ENCODE data around the gene PNPLA2. TPM values are rescaled to one million over a fixed set of nuclear protein-coding genes. Genes with fewer than 3 reads are reported as not detected.

Gene PNPLA2
- total RNA-seq, 2 experiments from 2014 or later, result 202 to 220 TPM

DNA sequence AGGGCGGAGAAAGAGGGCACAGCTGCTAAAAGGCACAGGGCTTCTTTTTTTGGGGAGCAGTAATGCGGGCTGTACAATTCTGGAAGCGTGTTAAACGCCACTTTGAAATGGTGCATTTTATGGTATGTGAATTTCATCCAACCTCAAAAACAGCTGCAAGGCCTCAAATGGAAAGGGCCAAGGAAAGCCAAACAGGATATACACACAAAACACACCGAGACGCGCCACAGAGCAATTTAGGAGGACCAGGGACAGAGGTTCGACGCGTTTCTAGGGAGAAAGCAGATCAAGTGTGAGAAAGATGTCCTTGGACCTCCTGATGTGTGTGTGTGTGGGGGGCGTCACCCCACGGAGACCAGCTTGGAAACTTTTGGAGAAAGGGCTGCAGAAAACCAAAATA, 55.0 kb downstream of the PNPLA2 start:
- intact Hi-C loops (cut with DNase I, micrococcal nuclease), result no loop called here
- H3K9me3 Mint-ChIP-seq, result no peaks in the 10 kb centered on the region
- DNase-seq (no peak), ATAC-seq (ENCODE audit: poor library complexity) (no peak)
- peaks cover 10% of the 10 kb centered on the region for H3K36me3 ChIP-seq (ENCODE audit: insufficient read depth, low read length)
- POLR2A ChIA-PET, result no interaction called here
- H3K27ac Mint-ChIP-seq, result no peak overlapping the region
- CTCF ChIA-PET, result no interaction called here
- no peaks in the 10 kb centered on the region for H3K27me3 Mint-ChIP-seq
- H3K4me3 ChIP-seq (ENCODE audit: low read length), result no peak overlapping the region
- H3K9me3 ChIP-seq (ENCODE audit: control insufficient read depth in 1 of 2, insufficient read depth in 1 of 2, low read length in 2 of 2), result no peaks in the 10 kb centered on the region
- H3K4me1 Mint-ChIP-seq (ENCODE audit: low read depth), result no peaks in the 10 kb centered on the region
- no peaks in the 10 kb centered on the region for H3K4me1 ChIP-seq (ENCODE audit: insufficient read depth, low read length)
- TF ChIP-seq, protein P1, sequence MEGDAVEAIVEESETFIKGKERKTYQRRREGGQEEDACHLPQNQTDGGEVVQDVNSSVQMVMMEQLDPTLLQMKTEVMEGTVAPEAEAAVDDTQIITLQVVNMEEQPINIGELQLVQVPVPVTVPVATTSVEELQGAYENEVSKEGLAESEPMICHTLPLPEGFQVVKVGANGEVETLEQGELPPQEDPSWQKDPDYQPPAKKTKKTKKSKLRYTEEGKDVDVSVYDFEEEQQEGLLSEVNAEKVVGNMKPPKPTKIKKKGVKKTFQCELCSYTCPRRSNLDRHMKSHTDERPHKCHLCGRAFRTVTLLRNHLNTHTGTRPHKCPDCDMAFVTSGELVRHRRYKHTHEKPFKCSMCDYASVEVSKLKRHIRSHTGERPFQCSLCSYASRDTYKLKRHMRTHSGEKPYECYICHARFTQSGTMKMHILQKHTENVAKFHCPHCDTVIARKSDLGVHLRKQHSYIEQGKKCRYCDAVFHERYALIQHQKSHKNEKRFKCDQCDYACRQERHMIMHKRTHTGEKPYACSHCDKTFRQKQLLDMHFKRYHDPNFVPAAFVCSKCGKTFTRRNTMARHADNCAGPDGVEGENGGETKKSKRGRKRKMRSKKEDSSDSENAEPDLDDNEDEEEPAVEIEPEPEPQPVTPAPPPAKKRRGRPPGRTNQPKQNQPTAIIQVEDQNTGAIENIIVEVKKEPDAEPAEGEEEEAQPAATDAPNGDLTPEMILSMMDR (IDR thresholded peaks at IDR 0.05), result no peak
- H3K27me3 ChIP-seq (ENCODE audit: control insufficient read depth in 1 of 2, insufficient read depth in 2 of 2, low read length in 2 of 2), result no peaks in the 10 kb centered on the region
- peaks cover 15% of the 10 kb centered on the region for H3K36me3 Mint-ChIP-seq (ENCODE audit: low read depth)
- no peak overlapping the region for H3K27ac ChIP-seq (ENCODE audit: low read depth in 1 of 2, low read length in 2 of 2)
- no peak overlapping the region for H3K4me3 Mint-ChIP-seq

Other genes with a start within 250 kb of the PNPLA2 start
- 10 to 100 TPM; 37.1 to 37.6 TPM for gene PHRF1, start 242.4 kb upstream of the PNPLA2 start, total RNA-seq
- gene IRF7, start 203.0 kb upstream of the PNPLA2 start, total RNA-seq, result 10 to 100 TPM; 36.5 to 37.7 TPM
- gene CDHR5, start 194.0 kb upstream of the PNPLA2 start, total RNA-seq, result not detected
- not detected for gene SCT, start 191.7 kb upstream of the PNPLA2 start, total RNA-seq
- under 1 TPM; 0.70 to 0.82 TPM for gene DRD4, start 181.6 kb upstream of the PNPLA2 start, total RNA-seq
- 10 to 100 TPM; 68.4 to 79.6 TPM for gene DEAF1, start 123.7 kb upstream of the PNPLA2 start, total RNA-seq
- gene TMEM80, start 123.1 kb upstream of the PNPLA2 start, total RNA-seq, result 10 to 100 TPM; 21.0 to 22.0 TPM
- gene EPS8L2, start 112.7 kb upstream of the PNPLA2 start, total RNA-seq, result 1 to 10 TPM; 3.5 to 4.0 TPM
- 10 to 100 TPM; 26.2 to 27.7 TPM for gene TALDO1, start 71.5 kb upstream of the PNPLA2 start, total RNA-seq
- gene GATD1, start 41.4 kb upstream of the PNPLA2 start, total RNA-seq, result 10 to 100 TPM; 14.7 to 16.1 TPM
- not detected for gene CEND1, start 28.8 kb upstream of the PNPLA2 start, total RNA-seq
- gene SLC25A22, start 20.6 kb upstream of the PNPLA2 start, total RNA-seq, result 10 to 100 TPM in 1 of 2 experiments, 1 to 10 TPM in 1; 9.1 to 11.1 TPM
- 10 to 100 TPM; 32.6 to 33.0 TPM for gene PIDD1, start 13.7 kb upstream of the PNPLA2 start, total RNA-seq
- gene RPLP2, start 8.9 kb upstream of the PNPLA2 start, total RNA-seq, result 1,000 to 10,000 TPM; 5,234 to 5,390 TPM
- gene CRACR2B, start 9.0 kb downstream of the PNPLA2 start, total RNA-seq, result under 1 TPM in 1 of 2 experiments, not detected in 1; 0.33 TPM
- gene CD151, start 14.0 kb downstream of the PNPLA2 start, total RNA-seq, result 10 to 100 TPM; 20.2 to 20.8 TPM
- 10 to 100 TPM; 19.6 to 19.8 TPM for gene POLR2L, start 23.6 kb downstream of the PNPLA2 start, total RNA-seq
- gene TSPAN4, start 23.9 kb downstream of the PNPLA2 start, total RNA-seq, result 1 to 10 TPM; 1.6 to 2.0 TPM
- gene CHID1, start 91.9 kb downstream of the PNPLA2 start, total RNA-seq, result 10 to 100 TPM; 17.1 to 22.8 TPM
- 10 to 100 TPM; 45.9 to 46.6 TPM for gene AP2A2, start 107.0 kb downstream of the PNPLA2 start, total RNA-seq
- not detected for gene MUC6, start 217.8 kb downstream of the PNPLA2 start, total RNA-seq